ENCODE measurements around the gene SKA2. TPM values are rescaled to one million over a fixed set of nuclear protein-coding genes. Genes with fewer than 3 reads are reported as not detected.
A peak's percentile ranks its signal among the peaks of the same experiment; 100 is the strongest.
"Not testable (repeated sequence)": the region's sequence is repeated elsewhere in the genome, so short reads cannot be mapped to it uniquely, and the experiment has no call there.

Gene SKA2
- total RNA-seq, 2 donors from 2014 or later = 61.7 to 64.0 TPM

DNA sequence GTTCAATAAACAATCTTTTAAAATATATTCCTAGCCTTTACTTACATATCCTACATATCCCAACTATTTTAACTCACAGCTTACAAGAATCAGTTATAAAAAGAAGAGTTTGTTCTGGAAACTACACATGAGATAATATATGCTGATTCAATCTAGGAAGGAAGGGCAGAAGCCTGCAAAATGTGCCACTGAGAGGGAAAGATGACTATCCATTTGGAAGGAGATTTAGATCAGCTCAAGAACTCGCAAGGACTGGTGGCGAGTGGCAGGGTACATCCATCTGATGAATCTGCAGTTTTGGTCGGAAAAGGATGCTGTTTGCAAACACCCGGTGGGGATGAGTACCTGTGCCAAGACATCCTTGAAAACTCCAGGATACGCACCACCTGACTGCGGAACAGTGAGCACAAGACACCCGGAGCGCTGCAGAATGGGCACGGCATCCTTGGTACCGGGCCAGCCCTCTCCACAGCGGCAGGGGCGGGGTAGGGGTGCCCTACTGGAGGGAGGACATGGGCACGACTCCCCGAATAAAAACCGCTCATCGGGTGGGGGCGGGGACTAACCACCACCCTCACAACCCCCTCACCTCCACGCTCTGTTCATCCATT lies 49.0 kb downstream of the SKA2 start:
- peaks cover 11% of the 10 kb centered on the region for H3K36me3 Mint-ChIP-seq

GRCh38 chr17:59101178-59101577 lies 53.8 kb downstream of the SKA2 start:
- Mint-ChIP-seq H3K27ac (no peak overlapping the region), H3K4me1 (ENCODE audit: low read depth in 2 of 2) (peaks cover 17 to 39% of the 10 kb centered on the region in 2 donors), H3K9me3 (no peaks in the 10 kb centered on the region), H3K27me3 (no peaks in the 10 kb centered on the region), H3K4me3 (no peak overlapping the region), H3K36me3 (peaks cover 30% of the 10 kb centered on the region)
- DNase-seq (ENCODE audit: low spot score) (no peak), ATAC-seq (no peak)

More for the DNA sequence above, 49.0 kb downstream of the SKA2 start:
- no peaks in the 10 kb centered on the region for H3K27me3 Mint-ChIP-seq
- peaks cover 24 to 34% of the 10 kb centered on the region in 2 donors for H3K4me1 Mint-ChIP-seq (ENCODE audit: low read depth in 2 of 2)
- H3K9me3 Mint-ChIP-seq = no peaks in the 10 kb centered on the region
- peak; percentile 64 for DNase-seq (ENCODE audit: low spot score)
- ATAC-seq = peak; percentile 52 to 59
- peak overlapping the region; percentile 90 to 97 for H3K27ac Mint-ChIP-seq
- peak overlapping the region; percentile 79 for H3K4me3 Mint-ChIP-seq

- H3K4me1 Mint-ChIP-seq (ENCODE audit: low read depth in 2 of 2) = peaks cover 9 to 24% of the 10 kb centered on the region in 2 donors
- peaks cover 30% of the 10 kb centered on the region for H3K36me3 Mint-ChIP-seq
- no peak overlapping the region for H3K4me3 Mint-ChIP-seq
- no peak overlapping the region for H3K27ac Mint-ChIP-seq
- DNase-seq (ENCODE audit: low spot score) (no peak), ATAC-seq (no peak)
- H3K9me3 Mint-ChIP-seq = no peaks in the 10 kb centered on the region
- H3K27me3 Mint-ChIP-seq = no peaks in the 10 kb centered on the region
Measured at GRCh38 chr17:59097876-59098275, 57.1 kb downstream of the SKA2 start.

DNA sequence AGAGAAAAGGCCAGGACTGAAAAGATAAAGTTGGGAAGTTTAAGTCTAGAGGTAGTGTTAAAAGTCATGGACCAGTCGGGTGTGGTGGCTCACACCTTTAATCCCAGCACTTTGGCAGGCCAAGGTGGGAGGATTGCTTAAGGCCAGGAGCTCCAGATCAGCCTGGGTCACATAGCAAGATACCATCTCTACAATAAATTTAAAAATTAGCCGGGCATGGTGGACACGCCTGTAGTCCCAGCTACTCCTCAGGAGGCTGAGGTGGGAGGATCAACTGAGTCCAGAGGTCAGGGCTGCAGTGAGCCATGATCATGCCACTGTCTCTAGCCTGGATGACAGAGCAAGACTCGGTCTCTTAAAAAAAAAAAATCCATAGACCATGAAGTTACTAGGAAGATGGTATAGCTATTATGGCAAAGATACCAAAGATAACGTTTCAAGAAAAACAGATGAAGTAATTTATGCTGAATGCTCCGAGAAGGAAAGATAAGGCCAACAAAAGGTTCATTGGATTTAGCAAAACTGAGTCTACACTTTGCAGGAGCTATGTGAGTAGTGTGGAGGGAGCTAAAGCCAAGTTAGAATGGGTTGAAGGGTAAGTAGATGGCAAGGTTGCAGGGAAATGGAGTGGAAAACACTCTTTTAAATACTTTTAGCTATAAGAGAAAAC lies 60.0 kb downstream of the SKA2 start:
- H3K9me3 Mint-ChIP-seq = no peaks in the 10 kb centered on the region
- no peak overlapping the region for H3K27ac Mint-ChIP-seq

DNA sequence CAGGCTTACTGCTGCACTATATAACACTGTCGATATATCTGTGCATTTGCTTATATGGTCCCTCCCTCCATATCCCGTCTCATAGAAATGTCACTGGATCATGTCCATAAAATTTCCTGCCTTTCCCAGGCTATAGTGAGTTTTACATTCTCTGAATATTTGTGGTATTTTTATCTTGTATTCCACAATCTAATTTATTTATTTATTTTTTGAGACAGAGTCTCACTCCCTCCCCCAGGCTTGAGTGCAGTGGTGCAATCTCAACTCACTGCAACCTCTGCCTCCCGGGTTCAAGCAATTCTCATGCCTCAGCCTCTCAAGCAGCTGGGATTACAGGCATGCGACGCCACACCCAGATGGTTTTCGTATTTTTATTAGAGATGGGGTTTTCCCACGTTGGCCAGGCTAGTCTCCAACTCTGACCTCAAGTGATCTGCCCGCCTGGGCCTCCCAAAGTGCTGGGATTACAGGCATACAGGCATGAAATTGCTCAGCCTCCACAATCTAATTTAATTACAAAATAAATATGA lies 61.2 kb downstream of the SKA2 start:
- Mint-ChIP-seq H3K27me3 (no peaks in the 10 kb centered on the region), H3K27ac (no peak overlapping the region), H3K36me3 (peaks cover 12% of the 10 kb centered on the region), H3K4me1 (ENCODE audit: low read depth in 2 of 2) (peaks cover 6 to 14% of the 10 kb centered on the region in 2 donors), H3K9me3 (no peaks in the 10 kb centered on the region), H3K4me3 (no peak overlapping the region)
- DNase-seq (ENCODE audit: low spot score) (no peak), ATAC-seq (no peak)

More for the DNA sequence above, 60.0 kb downstream of the SKA2 start:
- no peaks in the 10 kb centered on the region for H3K27me3 Mint-ChIP-seq
- ATAC-seq (no peak), DNase-seq (ENCODE audit: low spot score) (no peak)
- peaks cover 6 to 14% of the 10 kb centered on the region in 2 donors for H3K4me1 Mint-ChIP-seq (ENCODE audit: low read depth in 2 of 2)
- no peak overlapping the region for H3K4me3 Mint-ChIP-seq
- peaks cover 15% of the 10 kb centered on the region for H3K36me3 Mint-ChIP-seq

DNA sequence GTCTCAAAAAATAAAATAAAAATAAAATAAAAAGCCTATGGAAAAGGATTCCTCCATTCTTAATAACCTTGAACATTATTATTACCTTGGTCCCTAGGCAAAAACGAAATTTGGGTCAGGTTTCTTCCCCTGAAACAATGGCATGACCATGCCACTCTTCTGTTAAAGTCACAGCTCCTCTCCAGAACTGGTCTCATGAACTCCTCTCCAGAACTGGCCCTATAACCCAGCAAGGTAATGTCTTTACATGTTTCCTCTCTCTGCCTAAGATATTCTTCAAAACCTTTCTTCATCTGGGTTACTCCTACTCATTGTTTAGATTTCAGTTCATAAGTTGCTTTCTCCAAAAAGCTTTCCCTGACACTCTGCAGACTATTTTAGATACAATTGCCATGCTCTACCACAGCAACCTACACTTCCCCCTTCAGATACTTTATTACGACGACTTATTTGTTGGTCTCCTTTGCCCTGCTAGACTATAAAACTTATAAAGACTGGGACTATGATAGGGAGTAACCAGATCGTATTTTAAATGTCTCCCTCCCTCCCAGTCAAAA lies 61.8 kb downstream of the SKA2 start:
- peaks cover 12% of the 10 kb centered on the region for H3K36me3 Mint-ChIP-seq
- no peak for DNase-seq (ENCODE audit: low spot score)
- no peak for ATAC-seq
- no peak overlapping the region for H3K4me3 Mint-ChIP-seq
- H3K9me3 Mint-ChIP-seq = no peaks in the 10 kb centered on the region
- no peaks in the 10 kb centered on the region for H3K27me3 Mint-ChIP-seq
- no peak overlapping the region for H3K27ac Mint-ChIP-seq
- H3K4me1 Mint-ChIP-seq (ENCODE audit: low read depth in 2 of 2) = peaks cover 6 to 14% of the 10 kb centered on the region in 2 donors

DNA sequence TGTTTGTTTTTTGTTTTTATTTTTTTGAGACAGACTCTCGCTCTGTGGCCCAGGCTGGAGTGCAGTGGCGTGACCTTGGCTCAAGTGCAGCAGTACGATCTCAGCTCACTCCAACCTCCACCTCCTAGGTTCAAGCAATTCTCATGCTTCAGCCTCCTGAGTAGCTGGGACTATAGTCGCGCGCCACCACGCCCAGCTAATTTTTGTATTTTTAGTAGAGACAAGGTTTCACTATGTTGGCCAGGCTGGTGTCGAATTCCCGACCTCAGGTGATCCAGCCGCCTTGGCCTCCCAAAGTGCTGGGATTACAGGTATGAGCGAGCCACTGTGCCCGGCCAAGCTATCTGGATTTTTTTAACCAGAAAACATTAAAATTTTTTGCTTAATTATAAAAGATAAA lies 64.4 kb downstream of the SKA2 start:
- not testable (repeated sequence) for H3K4me3 Mint-ChIP-seq; H3K36me3 Mint-ChIP-seq; H3K4me1 Mint-ChIP-seq (ENCODE audit: low read depth in 2 of 2); H3K27ac Mint-ChIP-seq; H3K27me3 Mint-ChIP-seq; H3K9me3 Mint-ChIP-seq; DNase-seq (ENCODE audit: low spot score); ATAC-seq

- H3K27ac Mint-ChIP-seq = no peak overlapping the region
- H3K4me1 Mint-ChIP-seq (ENCODE audit: low read depth in 2 of 2) = peaks cover 7 to 9% of the 10 kb centered on the region in 2 donors
- peaks cover 21% of the 10 kb centered on the region for H3K36me3 Mint-ChIP-seq
Measured at GRCh38 chr17:59084154-59084553, 70.8 kb downstream of the SKA2 start.

DNA sequence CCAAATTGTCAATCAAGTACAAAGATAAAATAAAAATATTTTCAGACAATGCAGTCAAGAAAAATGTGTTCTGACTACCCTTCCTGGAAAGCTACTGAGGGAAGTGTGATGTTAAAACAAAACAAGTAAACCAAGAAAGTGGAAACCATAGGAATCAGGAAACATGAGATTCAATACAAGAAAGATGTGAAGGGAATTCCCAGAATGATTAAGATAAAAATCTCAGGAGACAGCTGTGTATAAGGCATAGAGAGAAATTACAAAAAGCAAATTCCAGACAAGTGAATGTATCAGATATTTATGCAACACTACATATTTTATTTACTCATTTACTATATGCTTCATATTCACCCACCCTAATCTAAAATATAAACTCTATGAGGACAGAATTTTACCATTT lies 80.5 kb downstream of the SKA2 start:
- H3K36me3 Mint-ChIP-seq = peaks cover 23% of the 10 kb centered on the region
- no peak for ATAC-seq

More at GRCh38 chr17:59084154-59084553, 70.8 kb downstream of the SKA2 start:
- Mint-ChIP-seq H3K27me3 (no peaks in the 10 kb centered on the region), H3K9me3 (no peaks in the 10 kb centered on the region), H3K4me3 (no peak overlapping the region)
- ATAC-seq (no peak), DNase-seq (ENCODE audit: low spot score) (no peak)

DNA sequence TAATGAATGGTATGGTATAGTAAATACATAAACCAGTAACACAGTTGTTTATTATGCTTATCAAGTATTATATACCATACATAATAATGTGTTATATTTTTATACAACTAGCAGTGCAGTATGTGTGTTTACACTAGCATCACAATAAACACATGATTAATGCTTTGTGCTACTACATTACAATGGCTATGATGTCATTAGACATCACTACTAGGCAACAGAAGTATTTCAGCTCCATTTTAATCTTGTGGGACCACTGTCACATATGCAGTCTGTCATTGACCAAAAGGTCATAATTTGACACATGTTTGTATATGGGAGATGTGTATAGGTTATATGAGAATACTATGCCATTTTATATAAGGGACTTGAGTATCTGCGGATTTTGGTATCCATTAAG lies 81.0 kb downstream of the SKA2 start:
- no peak overlapping the region for H3K27ac Mint-ChIP-seq
- H3K36me3 Mint-ChIP-seq = peaks cover 19% of the 10 kb centered on the region

More for the DNA sequence above, 80.5 kb downstream of the SKA2 start:
- H3K27ac Mint-ChIP-seq = no peak overlapping the region
- H3K27me3 Mint-ChIP-seq = no peaks in the 10 kb centered on the region
- no peak for DNase-seq (ENCODE audit: low spot score)
- H3K4me3 Mint-ChIP-seq = no peak overlapping the region
- no peaks in the 10 kb centered on the region for H3K9me3 Mint-ChIP-seq
- H3K4me1 Mint-ChIP-seq (ENCODE audit: low read depth in 2 of 2) = no peaks in the 10 kb centered on the region

DNA sequence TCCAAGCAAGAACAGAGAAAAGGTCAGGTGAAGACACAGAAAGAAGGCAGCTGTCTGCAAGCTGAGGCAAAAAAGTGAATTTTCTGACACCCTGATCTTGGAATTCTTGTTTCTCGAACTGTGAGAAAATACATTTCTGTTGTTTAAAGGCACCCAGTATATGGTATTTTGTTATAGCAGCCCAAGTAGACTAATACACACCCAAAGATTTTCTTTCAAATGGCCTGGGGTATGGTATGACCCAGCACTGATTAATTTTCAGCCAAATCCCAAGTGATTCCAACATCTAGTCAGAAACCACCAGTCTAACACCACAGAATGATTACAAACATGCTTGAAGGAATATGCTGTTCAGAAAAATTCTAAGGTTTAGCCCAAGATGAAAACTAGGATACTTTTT lies 85.1 kb downstream of the SKA2 start:
- ATAC-seq = no peak
- Mint-ChIP-seq H3K27ac (no peak overlapping the region), H3K4me1 (ENCODE audit: low read depth in 2 of 2) (no peaks in the 10 kb centered on the region), H3K36me3 (peaks cover 23% of the 10 kb centered on the region), H3K9me3 (no peaks in the 10 kb centered on the region), H3K27me3 (no peaks in the 10 kb centered on the region), H3K4me3 (no peak overlapping the region)
- DNase-seq (ENCODE audit: low spot score) = no peak

More for the DNA sequence above, 81.0 kb downstream of the SKA2 start:
- Mint-ChIP-seq H3K4me1 (ENCODE audit: low read depth in 2 of 2) (no peaks in the 10 kb centered on the region), H3K4me3 (no peak overlapping the region), H3K27me3 (no peaks in the 10 kb centered on the region), H3K9me3 (no peaks in the 10 kb centered on the region)
- ATAC-seq = no peak
- DNase-seq (ENCODE audit: low spot score) = no peak

GRCh38 chr17:59067756-59068155 lies 87.2 kb downstream of the SKA2 start:
- no peaks in the 10 kb centered on the region for H3K9me3 Mint-ChIP-seq
- H3K27ac Mint-ChIP-seq = no peak overlapping the region
- ATAC-seq = no peak

DNA sequence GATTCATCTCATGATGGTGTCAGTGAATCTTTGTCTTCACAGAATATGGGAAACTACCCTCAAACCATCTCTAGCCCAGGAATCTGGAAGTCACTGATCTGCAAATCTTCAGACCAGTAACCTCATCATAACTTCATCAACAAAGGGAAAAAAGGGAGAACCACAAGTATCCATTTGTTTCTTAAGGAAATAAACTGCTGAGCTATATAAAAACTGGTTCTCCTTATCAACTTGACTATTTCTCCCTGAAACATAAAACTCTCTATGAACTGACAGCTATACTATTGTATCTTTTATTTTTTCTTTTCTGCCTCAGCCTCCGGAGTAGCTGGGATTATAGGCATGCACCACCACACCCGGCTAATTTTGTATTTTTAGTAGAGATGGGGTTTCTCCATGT lies 87.6 kb downstream of the SKA2 start:
- Mint-ChIP-seq H3K27me3 (no peaks in the 10 kb centered on the region), H3K27ac (no peak overlapping the region), H3K4me3 (no peak overlapping the region), H3K9me3 (no peaks in the 10 kb centered on the region), H3K4me1 (ENCODE audit: low read depth in 2 of 2) (no peaks in the 10 kb centered on the region), H3K36me3 (peaks cover 22% of the 10 kb centered on the region)
- DNase-seq (ENCODE audit: low spot score) (no peak), ATAC-seq (no peak)

More at GRCh38 chr17:59067756-59068155, 87.2 kb downstream of the SKA2 start:
- no peaks in the 10 kb centered on the region for H3K4me1 Mint-ChIP-seq (ENCODE audit: low read depth in 2 of 2)
- H3K36me3 Mint-ChIP-seq = peaks cover 18% of the 10 kb centered on the region
- no peak for DNase-seq (ENCODE audit: low spot score)
- H3K27me3 Mint-ChIP-seq = no peaks in the 10 kb centered on the region
- no peak overlapping the region for H3K4me3 Mint-ChIP-seq

DNA sequence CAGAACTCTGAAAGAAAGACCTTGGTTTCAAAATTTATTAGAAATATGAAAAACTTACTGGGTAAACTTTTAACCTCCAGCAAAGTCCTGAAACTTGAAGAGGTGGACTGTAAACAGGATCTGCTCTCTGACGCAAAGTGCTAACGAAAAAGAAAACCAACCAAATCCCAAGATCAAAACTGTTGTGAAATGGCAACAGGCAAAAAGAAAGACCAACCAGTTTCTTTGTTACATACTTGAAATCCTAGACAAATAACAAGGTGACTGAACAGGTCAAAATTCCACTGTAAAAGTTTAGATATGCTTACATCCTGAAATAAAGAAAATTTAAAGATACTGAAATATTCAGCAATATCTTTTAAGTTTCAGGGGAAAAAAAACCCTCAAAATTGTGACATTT lies 92.5 kb downstream of the SKA2 start:
- H3K4me3 Mint-ChIP-seq = no peak overlapping the region
- no peak for ATAC-seq
- no peaks in the 10 kb centered on the region for H3K27me3 Mint-ChIP-seq
- no peak overlapping the region for H3K27ac Mint-ChIP-seq
- no peak for DNase-seq (ENCODE audit: low spot score)
- no peaks in the 10 kb centered on the region for H3K9me3 Mint-ChIP-seq
- H3K36me3 Mint-ChIP-seq = peaks cover 25% of the 10 kb centered on the region
- H3K4me1 Mint-ChIP-seq (ENCODE audit: low read depth in 2 of 2) = no peaks in the 10 kb centered on the region

All from natural killer cell treated with Interleukin-12 subunit alpha and Interleukin-12 subunit beta and Interleukin-15 and Interleukin-18, amount 100 ng/mL, for 72 hours (primary cell).